ENCODE results near the gene SWT1.

SWT1 gene

DNA sequence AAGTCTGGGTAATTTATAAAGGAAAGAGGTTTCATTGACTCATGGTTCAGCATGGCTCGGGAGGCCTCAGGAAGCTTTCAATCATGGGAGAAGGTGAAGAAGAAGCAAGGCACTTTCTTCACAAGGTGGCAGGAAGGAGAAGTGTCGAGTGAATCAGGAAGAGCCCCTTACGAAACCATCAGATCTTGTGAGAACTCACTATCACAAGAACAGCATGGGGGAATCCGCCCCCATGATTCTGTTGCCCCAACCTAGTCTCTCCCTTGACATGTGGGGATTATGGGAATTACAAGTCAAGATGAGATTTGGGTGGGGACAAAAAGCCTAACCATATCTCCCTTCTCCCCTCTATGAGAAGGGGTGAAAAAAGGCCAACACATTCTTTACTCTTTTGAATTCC lies 171.3 kb downstream of the SWT1 start:
- DNase-seq, result no peak

- DNase-seq, result no peak
Observed at GRCh38 chr1:185334182-185334581, 177.2 kb downstream of the SWT1 start.

DNA sequence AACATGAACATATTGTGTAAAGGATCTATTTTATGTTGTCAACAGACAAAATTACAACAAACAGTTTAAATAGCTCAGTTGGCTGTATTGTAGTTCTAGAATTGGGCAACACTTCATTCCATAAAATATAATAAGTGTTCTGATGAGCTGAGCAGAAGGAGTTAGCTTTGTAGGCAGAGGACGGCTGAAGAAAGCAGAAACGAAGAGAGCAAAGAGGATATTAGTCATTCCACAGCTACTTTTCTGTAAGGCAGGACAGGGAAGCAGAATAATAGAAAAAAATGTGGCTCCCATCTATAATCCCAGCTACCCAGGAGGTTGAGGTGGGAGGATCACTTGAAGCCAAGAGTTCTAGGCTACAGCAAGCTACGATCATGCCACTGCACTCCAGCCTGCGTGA lies 180.3 kb downstream of the SWT1 start:
- DNase-seq, result no peak

GRCh38 chr1:185338719-185339622 lies 182.0 kb downstream of the SWT1 start:
- peak; percentile 60 for DNase-seq

GRCh38 chr1:185341196-185341781 lies 184.3 kb downstream of the SWT1 start:
- DNase-seq, result no peak

All from RPMI8226 (cell line).